ENCODE data around the gene ZNF644. TPM values are rescaled to one million over a fixed set of nuclear protein-coding genes. Genes with fewer than 3 reads are reported as not detected.
"Not testable (repeated sequence)": the region's sequence is repeated elsewhere in the genome, so short reads cannot be mapped to it uniquely, and the experiment has no call there.

Gene ZNF644
- total RNA-seq, 5 donors from 2014 or later (not counting 1 experiment from before 2014, with no cell fraction given), result 55.0 to 139 (median 62.7) TPM

GRCh38 chr1:90891756-90892155 is 130.1 kb downstream of the ZNF644 start:
- ATAC-seq (replicated peaks in 1 of 4); H3K36me3 ChIP-seq (ENCODE audit: control insufficient read depth in 2 of 2, extremely low read depth in 1 of 2, insufficient read depth in 1 of 2, low read length in 1 of 2); H3K4me1 Mint-ChIP-seq; CTCF ChIA-PET; POLR2A ChIA-PET; H3K9me3 ChIP-seq; DNase-seq; H3K27me3 ChIP-seq (replicated peaks in 1 of 2; ENCODE audit: control insufficient read depth in 2 of 2, extremely low read depth in 1 of 2, insufficient read depth in 2 of 2, low read length in 1 of 2); H3K4me3 ChIP-seq (ENCODE audit: control insufficient read depth in 1 of 2, extremely low read depth in 1 of 2, low read length in 1 of 2); H3K27ac ChIP-seq (ENCODE audit: low read length); H3K27ac Mint-ChIP-seq; H3K4me1 ChIP-seq (ENCODE audit: control insufficient read depth in 1 of 2, extremely low read depth in 1 of 2, insufficient read depth in 2 of 2, low read length in 2 of 2); H3K4me3 Mint-ChIP-seq; H3K27me3 Mint-ChIP-seq: not testable (repeated sequence)
- 100% methylated on average over 8 of the region's 28 CpGs for WGBS (ENCODE audit: insufficient coverage)
- Mint-ChIP-seq H3K36me3 (peaks cover 18% of the 10 kb centered on the region), H3K9me3 (peaks cover 3 to 25% (median 15%) of the 10 kb centered on the region in 3 donors)

GRCh38 chr1:90882221-90882620 is 139.6 kb downstream of the ZNF644 start:
- Mint-ChIP-seq H3K4me1 (no peaks in the 10 kb centered on the region), H3K9me3 (peaks cover 20 to 45% (median 32%) of the 10 kb centered on the region in 3 donors), H3K27me3 (peaks cover 6 to 10% of the 10 kb centered on the region in 2 donors), H3K27ac (no peak overlapping the region), H3K4me3 (no peak overlapping the region), H3K36me3 (peaks cover 13% of the 10 kb centered on the region)
- ChIA-PET POLR2A (no interaction called here), CTCF (no interaction called here)
- H3K4me1 ChIP-seq (ENCODE audit: control insufficient read depth in 1 of 2, extremely low read depth in 1 of 2, insufficient read depth in 2 of 2, low read length in 2 of 2), result no peaks in the 10 kb centered on the region
- DNase-seq, result no peak
- H3K27ac ChIP-seq (ENCODE audit: low read length), result no peak overlapping the region
- H3K27me3 ChIP-seq (replicated peaks in 1 of 2; ENCODE audit: control insufficient read depth in 2 of 2, extremely low read depth in 1 of 2, insufficient read depth in 2 of 2, low read length in 1 of 2), result no peaks in the 10 kb centered on the region
- peaks cover 9% of the 10 kb centered on the region for H3K9me3 ChIP-seq
- no peaks in the 10 kb centered on the region for H3K36me3 ChIP-seq (ENCODE audit: control insufficient read depth in 2 of 2, extremely low read depth in 1 of 2, insufficient read depth in 1 of 2, low read length in 1 of 2)
- H3K4me3 ChIP-seq (ENCODE audit: control insufficient read depth in 1 of 2, extremely low read depth in 1 of 2, low read length in 1 of 2), result no peak overlapping the region
- WGBS (ENCODE audit: insufficient coverage), result 86% methylated on average over 1 of the region's 3 CpGs
- no peak for ATAC-seq (replicated peaks in 1 of 4)

- peaks cover 6 to 10% of the 10 kb centered on the region in 2 donors for H3K27me3 Mint-ChIP-seq
- Histone ChIP-seq H3K4me3 (ENCODE audit: control insufficient read depth in 1 of 2, extremely low read depth in 1 of 2, low read length in 1 of 2) (no peak overlapping the region), H3K27me3 (replicated peaks in 1 of 2; ENCODE audit: control insufficient read depth in 2 of 2, extremely low read depth in 1 of 2, insufficient read depth in 2 of 2, low read length in 1 of 2) (no peaks in the 10 kb centered on the region), H3K9me3 (peaks cover 9% of the 10 kb centered on the region), H3K36me3 (ENCODE audit: control insufficient read depth in 2 of 2, extremely low read depth in 1 of 2, insufficient read depth in 1 of 2, low read length in 1 of 2) (no peaks in the 10 kb centered on the region), H3K4me1 (ENCODE audit: control insufficient read depth in 1 of 2, extremely low read depth in 1 of 2, insufficient read depth in 2 of 2, low read length in 2 of 2) (no peaks in the 10 kb centered on the region), H3K27ac (ENCODE audit: low read length) (no peak overlapping the region)
- ChIA-PET CTCF (no interaction called here), POLR2A (no interaction called here)
- no peak overlapping the region for H3K4me3 Mint-ChIP-seq
- DNase-seq (no peak), ATAC-seq (replicated peaks in 1 of 4) (no peak)
- H3K9me3 Mint-ChIP-seq, result peaks cover 13 to 40% (median 34%) of the 10 kb centered on the region in 3 donors
- H3K27ac Mint-ChIP-seq, result no peak overlapping the region
- H3K4me1 Mint-ChIP-seq, result no peaks in the 10 kb centered on the region
- H3K36me3 Mint-ChIP-seq, result peaks cover 13% of the 10 kb centered on the region
These were observed 140.8 kb downstream of the ZNF644 start for GRCh38 chr1:90881034-90881433.

- Histone ChIP-seq H3K27me3 (replicated peaks in 1 of 2; ENCODE audit: control insufficient read depth in 2 of 2, extremely low read depth in 1 of 2, insufficient read depth in 2 of 2, low read length in 1 of 2) (no peaks in the 10 kb centered on the region), H3K27ac (ENCODE audit: low read length) (no peak overlapping the region), H3K4me3 (ENCODE audit: control insufficient read depth in 1 of 2, extremely low read depth in 1 of 2, low read length in 1 of 2) (no peak overlapping the region), H3K9me3 (peaks cover 9% of the 10 kb centered on the region), H3K4me1 (ENCODE audit: control insufficient read depth in 1 of 2, extremely low read depth in 1 of 2, insufficient read depth in 2 of 2, low read length in 2 of 2) (no peaks in the 10 kb centered on the region), H3K36me3 (ENCODE audit: control insufficient read depth in 2 of 2, extremely low read depth in 1 of 2, insufficient read depth in 1 of 2, low read length in 1 of 2) (no peaks in the 10 kb centered on the region)
- Mint-ChIP-seq H3K9me3 (peaks cover 16 to 43% (median 36%) of the 10 kb centered on the region in 3 donors), H3K36me3 (peaks cover 13% of the 10 kb centered on the region), H3K4me3 (no peak overlapping the region), H3K4me1 (no peaks in the 10 kb centered on the region), H3K27ac (no peak overlapping the region), H3K27me3 (peaks cover 6 to 12% of the 10 kb centered on the region in 2 donors)
- ChIA-PET CTCF (no interaction called here), POLR2A (no interaction called here)
- DNase-seq, result no peak
- no peak for ATAC-seq (replicated peaks in 1 of 4)
- no CpG with 5 or more reads among the region's 1 CpG for WGBS (ENCODE audit: insufficient coverage)
These were observed 142.6 kb downstream of the ZNF644 start for GRCh38 chr1:90879281-90879680.

GRCh38 chr1:90876101-90876500 is 145.7 kb downstream of the ZNF644 start:
- ATAC-seq (replicated peaks in 1 of 4) (no peak), DNase-seq (no peak)
- WGBS (ENCODE audit: insufficient coverage), result no CpG with 5 or more reads among the region's 3 CpGs
- Histone ChIP-seq H3K27ac (ENCODE audit: low read length) (no peak overlapping the region), H3K9me3 (peaks cover 9% of the 10 kb centered on the region), H3K36me3 (ENCODE audit: control insufficient read depth in 2 of 2, extremely low read depth in 1 of 2, insufficient read depth in 1 of 2, low read length in 1 of 2) (no peaks in the 10 kb centered on the region), H3K4me3 (ENCODE audit: control insufficient read depth in 1 of 2, extremely low read depth in 1 of 2, low read length in 1 of 2) (no peak overlapping the region), H3K4me1 (ENCODE audit: control insufficient read depth in 1 of 2, extremely low read depth in 1 of 2, insufficient read depth in 2 of 2, low read length in 2 of 2) (no peaks in the 10 kb centered on the region), H3K27me3 (replicated peaks in 1 of 2; ENCODE audit: control insufficient read depth in 2 of 2, extremely low read depth in 1 of 2, insufficient read depth in 2 of 2, low read length in 1 of 2) (no peaks in the 10 kb centered on the region)
- ChIA-PET CTCF (no interaction called here), POLR2A (interaction anchor here in 1 of 2 donors (0.5 kb wide), 1 partner anchor 1087 kb away, joined by 6 read pairs; no protein-coding TSS in a partner anchor)
- peaks cover 6 to 8% of the 10 kb centered on the region in 2 donors for H3K27me3 Mint-ChIP-seq
- H3K9me3 Mint-ChIP-seq, result peaks cover 16 to 37% (median 22%) of the 10 kb centered on the region in 3 donors
- no peak overlapping the region for H3K27ac Mint-ChIP-seq
- peaks cover 13% of the 10 kb centered on the region for H3K36me3 Mint-ChIP-seq
- H3K4me1 Mint-ChIP-seq, result no peaks in the 10 kb centered on the region
- H3K4me3 Mint-ChIP-seq, result no peak overlapping the region

All from T-cell (primary cell).